GM12878 (cell line): ENCODE results near the gene CAMK2G. TPM values are rescaled to one million over a fixed set of nuclear protein-coding genes. Genes with fewer than 3 reads are reported as not detected.

Experiments used
- ATAC-seq: fragments of 200-7000 bp; cut with Tn5 transposase; 3 replicates; pipeline ENCODE4 v1.9.1; 2020; ENCODE audit warnings: mild to moderate bottlenecking, moderate library complexity
- BruUV-seq: library from RNA; stranded (reverse); fragments of 400-500 nt; replicated peaks from 2 replicates; lab custom pipeline; 2021; lab: Mats Ljungman, UMichigan
- CTCF ChIA-PET: fragments of 300-600 bp; sonication (Branson Sonifier 250); formaldehyde crosslinking; extraction: SDS; loops from one replicate; lab custom pipeline; 2021; ENCODE audit warnings: inconsistent platforms; lab: Yijun Ruan, JAX
- POLR2A ChIA-PET: fragments of 350-600 bp; formaldehyde crosslinking; extraction: SDS; loops from one replicate; lab custom pipeline; 2021; ENCODE audit warnings: inconsistent platforms; lab: Charles Lee
- RAD21 ChIA-PET: fragments of 300-600 bp; sonication (Branson Sonifier 250); formaldehyde crosslinking; loops from one replicate; lab custom pipeline; 2023; ENCODE audit warnings: antibody characterized with exemption; ENCODE audit not compliant: unreplicated experiment; lab: Charles Lee
- SMC1A ChIA-PET: fragments of 300-600 bp; sonication (Branson Sonifier 250); formaldehyde crosslinking; loops from one replicate; lab custom pipeline; 2023; ENCODE audit not compliant: unreplicated experiment, uncharacterized antibody; lab: Charles Lee
- DNase-seq: peaks from one replicate; pipeline ENCODE4 v3.0.0-alpha.2; 2011; ENCODE audit warnings: low read depth, low spot score
- FAIRE-seq: peaks from 3 replicates; lab custom pipeline; 2011; peaks lifted over from hg19 to GRCh38; lab: Jason Lieb, UNC
- H2AFZ ChIP-seq: 2 replicates; pipeline ENCODE4 v1.6.0; 2011; ENCODE audit warnings: low read depth, low read length, control low read depth; ENCODE audit not compliant: control insufficient read depth
- H3K27ac ChIP-seq: 2 replicates; pipeline ENCODE4 v1.5.1; 2011; ENCODE audit warnings: control low read depth; ENCODE audit not compliant: control insufficient read depth, insufficient read depth
- H3K27me3 ChIP-seq, 2 experiments: replicated peaks in 1 of 2; 2 replicates each; pipeline versions ENCODE4 v1.6.0 to v1.6.1; 2011; ENCODE audit warnings: low read length in 1 of 2; ENCODE audit not compliant: control insufficient read depth in 2 of 2, insufficient read depth in 2 of 2
- H3K36me3 ChIP-seq, 2 experiments: 2 replicates each; pipeline ENCODE4 v1.5.1; 2011; ENCODE audit warnings: low read length in 1 of 2; ENCODE audit not compliant: control insufficient read depth in 2 of 2, insufficient read depth in 2 of 2
- H3K4me1 ChIP-seq: 2 replicates; pipeline ENCODE4 v1.6.1; 2011; ENCODE audit warnings: mild to moderate bottlenecking, low read length, moderate library complexity, mixed read lengths; ENCODE audit not compliant: control insufficient read depth, insufficient read depth
- H3K4me2 ChIP-seq: 2 replicates; pipeline ENCODE4 v1.6.0; 2011; ENCODE audit warnings: control low read depth; ENCODE audit not compliant: control insufficient read depth, insufficient read depth
- H3K4me3 ChIP-seq: fragments of 200-600 bp; sonication (generic); 2 replicates; pipeline ENCODE4 v1.5.1; 2016
- H3K79me2 ChIP-seq: 2 replicates; pipeline ENCODE4 v1.6.0; 2011; ENCODE audit warnings: low read length; ENCODE audit not compliant: control insufficient read depth, insufficient read depth
- H3K9ac ChIP-seq: 2 replicates; pipeline ENCODE4 v1.8.0; 2011; ENCODE audit warnings: low read length, control low read depth, mixed read lengths; ENCODE audit not compliant: control insufficient read depth, insufficient read depth
- H3K9me3 ChIP-seq: replicated peaks from 3 replicates; pipeline ENCODE4 v1.5.1; 2011; ENCODE audit warnings: mild to moderate bottlenecking, low read length; ENCODE audit not compliant: control insufficient read depth, insufficient read depth
- H4K20me1 ChIP-seq: 2 replicates; pipeline ENCODE4 v1.6.0; 2011; ENCODE audit not compliant: control insufficient read depth, insufficient read depth
- BACH1 ChIP-seq: fragments of 450-650 bp; IDR thresholded peaks from 2 replicates; pipeline ENCODE4 v1.6.1; 2017; ENCODE audit warnings: mild to moderate bottlenecking, borderline replicate concordance
- BCLAF1 ChIP-seq: fragments of 450-650 bp; IDR thresholded peaks from 2 replicates; pipeline ENCODE4 v1.6.1; 2017; ENCODE audit warnings: antibody characterized with exemption, mild to moderate bottlenecking, moderate library complexity
- EED ChIP-seq: sonication (generic); IDR thresholded peaks from 2 replicates; pipeline ENCODE4 v1.6.1; 2016; ENCODE audit warnings: antibody characterized with exemption, low read depth
- FOXM1 ChIP-seq: IDR thresholded peaks from 2 replicates; pipeline ENCODE4 v1.6.1; 2012; ENCODE audit warnings: low read depth, mild to moderate bottlenecking, inconsistent platforms, low read length, moderate library complexity
- KDM1A ChIP-seq: fragments of 200-600 bp; sonication (generic); IDR thresholded peaks from 2 replicates; pipeline ENCODE4 v1.6.1; 2016; ENCODE audit warnings: borderline replicate concordance
- RFX5 ChIP-seq: IDR thresholded peaks from 2 replicates; pipeline ENCODE4 v1.6.1; 2011; ENCODE audit warnings: low read depth, low read length, improper control_type of control experiment
- SPI1 ChIP-seq: IDR thresholded peaks from 2 replicates; pipeline ENCODE4 v1.6.1; 2011; ENCODE audit warnings: low read depth, mild to moderate bottlenecking, low read length, moderate library complexity, borderline replicate concordance; ENCODE audit not compliant: insufficient read depth
- ZBTB11 ChIP-seq: fragments of 450-650 bp; formaldehyde crosslinking; IDR thresholded peaks from 2 replicates; pipeline ENCODE4 v1.5.0; 2022; ENCODE audit warnings: mild to moderate bottlenecking, missing genetic modification characterization
- WGBS: methylation state at CpG from one replicate; pipeline ENCODE4 v1.1.6; 2016; ENCODE audit warnings: low lambda C conversion rate; ENCODE audit not compliant: insufficient replicate concordance, insufficient coverage; ENCODE audit errors: missing lambda C conversion rate; 5-methylcytosine and 5-hydroxymethylcytosine counted together
- in situ Hi-C: fragments of 300-500 bp; cut with MboI; formaldehyde crosslinking; loops from 9 replicates; pipeline ENCODE4 v1.14.3; 2018; ENCODE audit warnings: mixed read lengths
- intact Hi-C: fragments of 100-400 bp; cut with micrococcal nuclease; formaldehyde crosslinking; loops from one replicate; pipeline ENCODE4 v1.14.2; 2022; ENCODE audit not compliant: unreplicated experiment
- polyA plus RNA-seq, 11 experiments: library from polyadenylated mRNA; depleted of rRNA in 4 of 11; unstranded in 6 of 11; stranded (reverse) in 5 of 11; fragments of >200 nt; fragmentation: Nextera tagmentation in 4 of 11; fragmentation: Illumina TruSeq in 1 of 11; extraction: Ambion mirVana in 4 of 11; extraction: Trizol in 1 of 11; gene quantifications; 1 replicate in 1 of 11; 2 replicates in 10 of 11; pipeline versions ENCODE4 v1.2.1 to v1.2.3, GENCODE V29; 2011 to 2016; ENCODE audit warnings: inconsistent platforms in 2 of 11, missing spikeins in 2 of 11, low read depth in 1 of 11
- total RNA-seq, 4 experiments: library from RNA; depleted of rRNA in 3 of 4; stranded (reverse); fragments of >200 nt in 3 of 4; fragmentation: Illumina TruSeq in 1 of 4; extraction: Trizol in 1 of 4; gene quantifications; 2 replicates each; pipeline versions ENCODE4 v1.2.1 to v1.2.3, GENCODE V29; 2013 to 2021
- TF ChIP-seq, protein P1 (sequence below): IDR thresholded peaks from 2 replicates; pipeline ENCODE4 v1.6.1; 2011; ENCODE audit warnings: low read depth, low read length, improper control_type of control experiment, borderline replicate concordance
- TF ChIP-seq, protein P2 (sequence below): IDR thresholded peaks from 2 replicates; pipeline ENCODE4 v1.6.1; 2012; ENCODE audit warnings: low read depth, low read length, improper control_type of control experiment

Gene CAMK2G
- total and polyA plus RNA-seq, 10 of the 15 experiments (the other 5 are each of a cell fraction or from before 2014, with no cell fraction given): 5.5 to 24.3 (median 16.9) TPM

GRCh38 chr10:73841061-73841421, 33.3 kb downstream of the CAMK2G start (continued):
- TF ChIP-seq ZBTB11 (CRISPR knock-in tag) (no peak), FOXM1 (no peak), EED (no peak), BACH1 (no peak), RFX5 (no peak)
- TF ChIP-seq, all 136 proteins: peak for 0

DNA sequence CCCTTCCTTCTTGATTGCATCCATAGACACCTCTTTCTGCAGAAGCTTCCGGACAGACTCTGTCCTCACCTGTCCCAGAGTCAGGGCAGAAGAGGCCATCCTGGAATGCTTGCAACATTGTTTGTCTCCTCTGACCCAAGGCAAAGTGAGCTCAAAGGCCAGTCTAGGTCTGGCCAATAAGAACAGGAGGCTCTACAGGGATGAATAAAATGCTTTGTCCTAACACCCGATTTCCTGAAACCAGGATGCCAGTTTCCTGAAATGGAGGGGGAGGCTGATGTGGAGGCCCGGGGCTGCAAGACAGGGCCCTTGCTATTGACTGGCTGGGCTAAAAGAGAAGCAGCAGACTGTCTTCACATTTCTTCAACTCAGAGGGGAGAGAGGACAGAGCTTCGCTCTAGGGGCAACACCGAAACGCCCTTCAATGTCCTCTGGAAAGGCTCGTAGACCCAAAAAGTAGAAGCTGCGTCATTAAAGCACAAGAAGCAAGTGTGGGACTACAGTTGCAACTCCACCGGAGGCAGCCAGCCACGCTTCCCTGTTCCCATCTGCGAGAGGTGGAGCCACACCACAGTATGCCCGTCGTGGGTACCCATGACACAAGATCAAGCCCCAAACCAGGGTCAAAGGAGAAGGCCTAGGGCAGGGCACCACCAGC, 33.8 kb downstream of the CAMK2G start:
- in situ Hi-C loops (no loop called here), intact Hi-C loops (no loop called here)
- H3K4me3 ChIP-seq: no peak overlapping the region
- H3K4me1 ChIP-seq: no peaks in the 10 kb centered on the region
- no peak overlapping the region for H3K9ac ChIP-seq
- H3K36me3 ChIP-seq: peaks cover 0 to 4% of the 10 kb centered on the region in 2 experiments; a peak in 3 of 4 replicates
- no peaks in the 10 kb centered on the region for H3K27me3 ChIP-seq
- FAIRE-seq: no peak
- ATAC-seq: no peak
- no peaks in the 10 kb centered on the region for H3K9me3 ChIP-seq
- no peak for DNase-seq
- H3K27ac ChIP-seq: no peak overlapping the region
- no peak overlapping the region for H3K4me2 ChIP-seq
- ChIA-PET POLR2A (no interaction called here), SMC1A (no interaction called here), CTCF (interaction anchor here (2.0 kb wide), 1 partner anchor 39 kb away, joined by 7 read pairs; no protein-coding TSS in a partner anchor), RAD21 (no interaction called here)
- H3K79me2 ChIP-seq: no peaks in the 10 kb centered on the region
- no peak overlapping the region for H2AFZ ChIP-seq
- H4K20me1 ChIP-seq: no peaks in the 10 kb centered on the region
- 89% methylated on average over 13 of the region's 13 CpGs for WGBS
- BruUV-seq: no TSS peak
- TF ChIP-seq SPI1 (no peak), BCLAF1 (no peak), EED (no peak), KDM1A (no peak)
- TF ChIP-seq, protein P1, sequence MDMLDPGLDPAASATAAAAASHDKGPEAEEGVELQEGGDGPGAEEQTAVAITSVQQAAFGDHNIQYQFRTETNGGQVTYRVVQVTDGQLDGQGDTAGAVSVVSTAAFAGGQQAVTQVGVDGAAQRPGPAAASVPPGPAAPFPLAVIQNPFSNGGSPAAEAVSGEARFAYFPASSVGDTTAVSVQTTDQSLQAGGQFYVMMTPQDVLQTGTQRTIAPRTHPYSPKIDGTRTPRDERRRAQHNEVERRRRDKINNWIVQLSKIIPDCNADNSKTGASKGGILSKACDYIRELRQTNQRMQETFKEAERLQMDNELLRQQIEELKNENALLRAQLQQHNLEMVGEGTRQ: no peak
- TF ChIP-seq, protein P2, sequence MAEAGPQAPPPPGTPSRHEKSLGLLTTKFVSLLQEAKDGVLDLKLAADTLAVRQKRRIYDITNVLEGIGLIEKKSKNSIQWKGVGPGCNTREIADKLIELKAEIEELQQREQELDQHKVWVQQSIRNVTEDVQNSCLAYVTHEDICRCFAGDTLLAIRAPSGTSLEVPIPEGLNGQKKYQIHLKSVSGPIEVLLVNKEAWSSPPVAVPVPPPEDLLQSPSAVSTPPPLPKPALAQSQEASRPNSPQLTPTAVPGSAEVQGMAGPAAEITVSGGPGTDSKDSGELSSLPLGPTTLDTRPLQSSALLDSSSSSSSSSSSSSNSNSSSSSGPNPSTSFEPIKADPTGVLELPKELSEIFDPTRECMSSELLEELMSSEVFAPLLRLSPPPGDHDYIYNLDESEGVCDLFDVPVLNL: no peak
